Liver (tissue), 9 donors: ENCODE results near the gene NUCB2. TPM values are rescaled to one million over a fixed set of nuclear protein-coding genes. Genes with fewer than 3 reads are reported as not detected.
A peak's percentile ranks its signal among the peaks of the same experiment; 100 is the strongest.

Source experiments
- DNase-seq: peaks from one replicate; pipeline ENCODE4 v3.0.0-alpha.2; 2017; ENCODE audit warnings: low spot score
- H3K27ac ChIP-seq, 2 donors: one replicate each; pipeline ENCODE4 v1.7.0; 2013; ENCODE audit warnings: inconsistent platforms in 2 of 2, low read length in 2 of 2, control low read depth in 1 of 2, low read depth in 1 of 2, mild to moderate bottlenecking in 1 of 2
- H3K27me3 ChIP-seq, 4 donors: one replicate each; pipeline versions ENCODE4 v1.6.1 to v1.7.0; 2013; ENCODE audit warnings: low read length in 3 of 4, inconsistent platforms in 1 of 4, mild to moderate bottlenecking in 1 of 4, moderate library complexity in 1 of 4; ENCODE audit not compliant: control insufficient read depth in 4 of 4, insufficient read depth in 4 of 4
- H3K36me3 ChIP-seq, 4 donors: one replicate each; pipeline versions ENCODE4 v1.6.1 to v1.7.0; 2013; ENCODE audit warnings: low read length in 3 of 4, mild to moderate bottlenecking in 3 of 4, low read depth in 1 of 4, moderate library complexity in 1 of 4; ENCODE audit not compliant: control insufficient read depth in 4 of 4, insufficient read depth in 3 of 4
- H3K4me1 ChIP-seq, 4 donors: one replicate each; pipeline versions ENCODE4 v1.6.1 to v1.7.0; 2013; ENCODE audit warnings: low read length in 3 of 4, mild to moderate bottlenecking in 3 of 4, moderate library complexity in 1 of 4; ENCODE audit not compliant: control insufficient read depth in 4 of 4, insufficient read depth in 4 of 4
- H3K4me3 ChIP-seq, 3 donors: one replicate each; pipeline versions ENCODE4 v1.6.1 to v1.7.0; 2013; ENCODE audit warnings: low read length in 3 of 3, control low read depth in 1 of 3, low read depth in 1 of 3, mild to moderate bottlenecking in 1 of 3
- H3K9ac ChIP-seq, 2 donors: one replicate each; pipeline ENCODE4 v1.7.0; 2013; ENCODE audit warnings: low read length in 2 of 2, mild to moderate bottlenecking in 2 of 2, moderate library complexity in 2 of 2, control low read depth in 1 of 2, low read depth in 1 of 2
- H3K9me3 ChIP-seq, 4 donors: one replicate each; pipeline versions ENCODE4 v1.6.1 to v1.7.0; 2013; ENCODE audit warnings: low read length in 3 of 4; ENCODE audit not compliant: control insufficient read depth in 4 of 4
- ATF3 ChIP-seq: IDR thresholded peaks from 2 replicates; pipeline ENCODE4 v1.6.1; 2016; ENCODE audit warnings: antibody characterized with exemption
- CTCF ChIP-seq: fragments of 150-350 bp; IDR thresholded peaks from 2 replicates; pipeline ENCODE4 v1.5.1; 2017; ENCODE audit warnings: improper control_type of control experiment, low read depth, low read length; ENCODE audit not compliant: missing input control
- EGR1 ChIP-seq, 2 donors: IDR thresholded peaks; 2 replicates each; pipeline ENCODE4 v1.6.1; 2016 to 2018; ENCODE audit warnings: antibody characterized with exemption in 2 of 2, low read depth in 2 of 2
- FOXA1 ChIP-seq: IDR thresholded peaks from 2 replicates; pipeline ENCODE4 v1.6.1; 2016; ENCODE audit warnings: antibody characterized with exemption
- FOXA2 ChIP-seq: IDR thresholded peaks from 2 replicates; pipeline ENCODE4 v1.6.1; 2016; ENCODE audit warnings: antibody characterized with exemption
- GABPA ChIP-seq, 2 donors: IDR thresholded peaks in 1 of 2; conservative IDR thresholded peaks in 1 of 2; 2 replicates each; pipeline ENCODE4 v1.6.1; 2016; ENCODE audit warnings: antibody characterized with exemption in 2 of 2, mild to moderate bottlenecking in 1 of 2, moderate library complexity in 1 of 2
- HNF4A ChIP-seq, 2 donors: conservative IDR thresholded peaks; 2 replicates each; pipeline ENCODE4 v1.6.1; 2016; ENCODE audit warnings: antibody characterized with exemption in 2 of 2, mild to moderate bottlenecking in 2 of 2
- HNF4G ChIP-seq: IDR thresholded peaks from 2 replicates; pipeline ENCODE4 v1.6.1; 2016; ENCODE audit warnings: antibody characterized with exemption
- JUND ChIP-seq, 2 donors: IDR thresholded peaks; 2 replicates each; pipeline ENCODE4 v1.6.1; 2016; ENCODE audit warnings: antibody characterized with exemption in 2 of 2
- MAX ChIP-seq: IDR thresholded peaks from 2 replicates; pipeline ENCODE4 v1.6.1; 2016; ENCODE audit warnings: antibody characterized with exemption
- NR2F2 ChIP-seq: IDR thresholded peaks from 2 replicates; pipeline ENCODE4 v1.6.1; 2016; ENCODE audit warnings: antibody characterized with exemption
- RXRA ChIP-seq, 2 donors: IDR thresholded peaks; 2 replicates each; pipeline ENCODE4 v1.6.1; 2017 to 2018; ENCODE audit warnings: antibody characterized with exemption in 2 of 2, mild to moderate bottlenecking in 1 of 2
- TAF1 ChIP-seq: conservative IDR thresholded peaks from 2 replicates; pipeline ENCODE4 v1.6.1; 2016; ENCODE audit warnings: antibody characterized with exemption, mild to moderate bottlenecking
- YY1 ChIP-seq: IDR thresholded peaks from 2 replicates; pipeline ENCODE4 v1.6.1; 2016; ENCODE audit warnings: antibody characterized with exemption, mild to moderate bottlenecking
- ZBTB33 ChIP-seq: IDR thresholded peaks from 2 replicates; pipeline ENCODE4 v1.6.1; 2016; ENCODE audit warnings: antibody characterized with exemption
- WGBS: extraction: QIAGEN DNeasy Blood & Tissue Kit; methylation state at CpG from one replicate; pipeline ENCODE4 v1.1.7; 2013; 5-methylcytosine and 5-hydroxymethylcytosine counted together
- polyA plus RNA-seq, 2 donors: library from polyadenylated mRNA; stranded (reverse) in 1 of 2; unstranded in 1 of 2; fragments of 200-250 nt in 1 of 2; fragments of >200 nt in 1 of 2; fragmentation: Nextera tagmentation in 1 of 2; extraction: Ambion mirVana in 1 of 2; gene quantifications; one replicate each; pipeline versions ENCODE4 v1.2.1 to v1.2.3, GENCODE V29; 2013 to 2015
- total RNA-seq, 2 donors: library from RNA; depleted of rRNA; stranded (reverse); fragments of >200 nt; gene quantifications; one replicate each; pipeline ENCODE4 v1.2.3, GENCODE V29; 2014
- donor health status: healthy.
- donor health status: healthy.
- donor health status: healthy.
- donor health status: healthy.
- donor health status: healthy.

The NUCB2 gene
- total and polyA plus RNA-seq, 4 donors, result 68.5 to 112 (median 103) TPM

- TF ChIP-seq CTCF, result no peak
Measured at GRCh38 chr11:17273668-17274282, 2.8 kb upstream of the NUCB2 start (continued).

- H3K9me3 ChIP-seq, result no peaks in the 10 kb centered on the region
- peak overlapping the region; percentile 70 to 81 for H3K9ac ChIP-seq
- WGBS, result 60% methylated on average over 10 of the region's 10 CpGs
- peak overlapping the region; percentile 67 to 78 for H3K27ac ChIP-seq
- no peaks in the 10 kb centered on the region for H3K36me3 ChIP-seq
- no peaks in the 10 kb centered on the region for H3K27me3 ChIP-seq
- H3K4me1 ChIP-seq, result peaks cover 0 to 7% (median 4%) of the 10 kb centered on the region in 4 donors
- TF ChIP-seq JUND (IDR thresholded peaks at IDR 0.05) (no peak), ZBTB33 (no peak), MAX (no peak), HNF4G (no peak), RXRA (IDR thresholded peaks at IDR 0.05) (no peak), FOXA2 (no peak), CTCF (no peak), NR2F2 (no peak), GABPA (IDR thresholded peaks at IDR 0.05 in 1 of 2, conservative IDR thresholded peaks at IDR 0.05 in 1 of 2) (no peak), TAF1 (no peak), FOXA1 (no peak), YY1 (no peak), EGR1 (IDR thresholded peaks at IDR 0.05; ENCODE audit: low read depth in 2 of 2) (no peak), ATF3 (no peak), HNF4A (conservative IDR thresholded peaks at IDR 0.05) (no peak)
- H3K4me3 ChIP-seq, result peak overlapping the region in 2 of 3 donors; percentile 86 to 92
- no peak for DNase-seq
Measured at GRCh38 chr11:17275400-17276235, 921 bp upstream of the NUCB2 start.
